A172 (cell line): ENCODE measurements around the gene SSTR1. TPM values are rescaled to one million over a fixed set of nuclear protein-coding genes. Genes with fewer than 3 reads are reported as not detected.
A peak's percentile ranks its signal among the peaks of the same experiment; 100 is the strongest.
"Not testable (repeated sequence)": the region's sequence is repeated elsewhere in the genome, so short reads cannot be mapped to it uniquely, and the experiment has no call there.

Source experiments
- DNase-seq: peaks from one replicate; pipeline ENCODE4 v3.0.0-alpha.2; 2015; ENCODE audit warnings: low spot score
- total RNA-seq: library from RNA; depleted of rRNA; stranded (reverse); fragments of >200 nt; shearing (Covaris generic); gene quantifications from 2 replicates; pipeline ENCODE4 v1.2.3, GENCODE V29; 2014; rRNA removed

SSTR1 gene
- total RNA-seq, result not detected in 2 replicates

- DNase-seq, result no peak
Measured at GRCh38 chr14:38207736-38208617, at the start of gene SSTR1. Gene SSTR1 (plus strand): TSS chr14:38207904. CDS start chr14:38209390, 1,486 bp downstream.

DNA sequence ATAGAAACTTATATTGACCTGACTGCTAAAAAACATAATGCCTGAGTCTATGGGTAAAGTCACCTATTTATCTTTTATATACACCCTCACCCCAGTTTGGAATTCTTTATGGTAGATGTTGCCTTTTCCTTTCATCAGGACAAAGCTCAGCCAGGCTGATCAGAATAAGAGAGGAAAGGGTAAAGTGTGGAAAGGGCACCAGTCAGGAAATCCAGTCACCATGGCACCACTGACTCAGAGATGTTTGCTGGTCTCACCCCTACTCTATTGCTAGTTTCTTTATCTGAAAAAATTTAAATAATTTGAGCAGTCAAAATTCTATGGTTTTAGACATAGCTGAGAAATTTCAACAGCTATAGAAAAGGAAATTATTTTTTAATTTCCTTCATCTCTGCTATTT lies 49.2 kb upstream of the SSTR1 start:
- DNase-seq, result no peak

DNA sequence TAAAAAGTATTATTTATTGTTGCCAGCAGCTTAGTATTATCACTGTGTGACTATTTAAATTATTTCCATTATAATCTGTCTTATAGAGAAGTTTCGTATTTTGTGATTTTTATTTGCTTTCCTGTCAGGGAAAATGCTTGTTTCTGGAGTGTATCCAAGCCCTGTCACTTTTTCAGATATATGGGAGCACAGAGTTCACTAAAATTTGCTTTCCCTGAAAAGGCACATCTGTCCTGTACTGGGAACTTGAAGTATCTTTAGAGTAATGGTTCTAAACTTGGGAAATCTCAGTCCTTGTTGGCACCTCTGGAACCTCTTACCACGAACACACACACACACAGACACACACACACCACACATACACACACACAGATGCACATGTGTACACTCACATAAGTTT lies 39.3 kb upstream of the SSTR1 start:
- DNase-seq, result no peak

DNA sequence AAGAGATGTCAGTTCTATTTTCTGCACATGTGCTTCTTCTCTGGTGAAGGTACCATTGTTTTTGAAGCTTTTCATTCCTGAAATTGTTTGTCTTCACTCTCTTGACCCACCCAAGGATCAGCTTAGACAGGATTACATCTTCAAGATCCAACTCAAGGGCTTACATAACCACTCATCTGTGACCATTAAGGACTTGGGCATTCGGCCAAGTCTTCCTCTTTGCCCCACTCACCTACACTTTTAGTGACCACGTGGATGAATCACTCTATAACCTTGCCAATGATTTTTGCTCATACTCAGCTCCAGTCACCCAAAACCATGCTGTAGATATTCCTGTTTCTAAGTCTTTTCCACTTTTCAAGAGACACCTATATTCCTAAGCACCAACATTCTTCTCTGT lies 36.5 kb upstream of the SSTR1 start:
- DNase-seq, result peak; percentile 19

DNA sequence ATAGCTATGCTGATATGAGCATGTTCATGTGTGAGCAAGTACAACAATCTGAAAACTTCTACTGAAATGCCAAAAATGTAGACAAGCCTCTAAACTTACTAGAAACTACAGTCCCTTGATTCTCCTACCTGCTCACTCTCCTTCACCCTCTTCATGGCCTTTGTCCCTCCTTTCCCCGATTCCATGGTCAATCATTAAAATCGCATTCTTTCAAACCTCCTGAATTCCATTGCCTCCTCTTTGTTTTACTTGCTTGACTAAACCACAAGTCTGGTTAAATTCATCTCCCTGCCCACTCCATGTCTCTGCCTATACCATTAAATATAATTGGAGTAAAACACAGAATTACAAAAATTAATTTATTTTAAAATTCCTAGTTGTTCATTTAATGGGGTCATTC lies 33.0 kb upstream of the SSTR1 start:
- no peak for DNase-seq

DNA sequence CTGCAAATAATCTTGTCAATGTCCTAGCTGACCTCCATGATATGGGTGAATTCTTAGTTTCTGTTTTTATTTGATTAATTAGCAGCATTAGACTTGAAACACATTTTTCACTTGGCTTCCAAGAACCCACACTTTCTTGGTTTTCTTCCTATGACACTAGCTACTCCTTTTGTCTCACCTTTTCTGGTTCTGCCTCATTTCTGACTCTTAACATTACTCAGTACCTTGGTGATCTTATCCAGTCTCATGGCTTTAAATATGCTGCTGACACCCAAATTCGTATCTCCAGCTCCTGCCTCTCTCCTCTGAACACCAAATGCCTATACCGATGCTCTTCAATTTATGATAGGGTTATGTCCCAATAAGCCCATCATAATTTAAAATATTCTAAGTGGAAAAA lies 32.0 kb upstream of the SSTR1 start:
- DNase-seq, result no peak

DNA sequence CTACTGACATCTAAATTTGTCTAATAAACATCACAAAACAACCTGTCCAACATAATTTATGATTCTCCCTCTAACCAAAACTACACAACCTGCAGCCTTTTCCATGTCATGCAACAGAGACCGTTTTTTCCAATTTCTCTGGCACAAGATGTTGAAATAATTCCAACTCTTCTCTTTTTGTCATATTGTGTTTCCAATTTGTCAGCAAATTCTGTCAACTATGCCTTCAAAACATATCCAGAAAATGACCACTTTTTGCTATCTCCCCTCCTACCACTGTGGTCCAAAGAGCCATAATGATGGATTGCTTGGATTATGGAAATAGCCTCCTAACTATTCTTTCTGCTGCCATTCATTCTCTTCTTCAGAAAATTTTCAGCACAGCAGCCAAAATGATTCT lies 31.3 kb upstream of the SSTR1 start:
- DNase-seq, result no peak

DNA sequence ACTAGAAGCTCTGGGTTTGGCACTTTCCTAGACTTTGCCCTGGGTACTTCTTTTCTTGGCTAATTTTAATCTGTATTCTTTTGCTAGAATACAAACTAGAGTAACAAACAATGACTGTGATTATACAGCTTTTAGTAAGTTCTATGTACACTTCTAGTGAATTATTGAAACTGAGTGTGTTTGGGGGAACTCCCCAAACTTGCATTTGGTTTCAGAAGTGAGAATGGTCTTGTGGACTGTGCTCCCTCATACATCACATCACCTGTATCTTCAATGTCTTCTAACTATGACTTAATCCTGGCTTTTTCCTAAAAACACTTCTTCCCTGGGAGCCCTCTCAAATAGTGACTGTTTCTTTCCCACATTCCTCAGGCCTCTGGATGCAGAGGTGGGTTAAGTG lies 23.6 kb upstream of the SSTR1 start:
- DNase-seq, result no peak

DNA sequence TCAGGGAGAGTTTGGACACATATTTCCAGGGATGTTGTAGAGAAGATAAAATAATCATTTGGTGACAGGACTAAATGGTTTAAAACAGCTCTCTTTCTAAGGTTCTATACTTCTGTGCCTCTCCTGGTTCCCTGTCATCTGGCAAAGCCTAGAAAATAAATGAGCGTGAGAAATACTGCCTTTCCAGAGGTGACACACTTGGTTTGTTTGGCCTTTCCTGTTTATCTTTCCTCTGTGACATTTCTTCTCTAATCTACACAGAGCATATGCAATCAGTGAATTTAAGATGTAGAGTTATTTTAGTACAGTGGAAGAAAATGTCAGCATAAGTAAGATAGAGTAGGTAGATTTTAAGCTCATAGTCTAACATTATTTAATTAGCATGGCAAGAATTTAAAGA lies 22.0 kb upstream of the SSTR1 start:
- no peak for DNase-seq

- no peak for DNase-seq
Measured at GRCh38 chr14:38186216-38186615, 21.5 kb upstream of the SSTR1 start.

DNA sequence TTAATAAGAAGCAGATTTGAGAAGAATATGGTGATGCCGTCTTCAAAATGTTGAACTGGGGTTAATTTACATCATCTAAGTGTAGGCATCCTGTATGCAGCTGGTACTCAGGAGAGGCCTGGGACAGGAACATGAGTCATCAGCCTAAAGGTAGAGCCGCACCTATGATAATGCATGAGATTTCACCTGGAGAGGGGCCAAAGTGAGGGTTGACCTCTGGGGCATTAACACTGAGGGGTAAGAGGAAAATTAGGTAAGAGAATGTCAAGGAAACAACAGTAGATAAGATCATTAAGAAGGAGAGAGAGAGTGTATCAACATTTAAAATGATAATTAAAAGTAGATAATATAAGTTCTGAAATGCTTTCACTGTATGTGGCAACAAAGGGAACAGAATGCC lies 20.2 kb upstream of the SSTR1 start:
- DNase-seq, result no peak

DNA sequence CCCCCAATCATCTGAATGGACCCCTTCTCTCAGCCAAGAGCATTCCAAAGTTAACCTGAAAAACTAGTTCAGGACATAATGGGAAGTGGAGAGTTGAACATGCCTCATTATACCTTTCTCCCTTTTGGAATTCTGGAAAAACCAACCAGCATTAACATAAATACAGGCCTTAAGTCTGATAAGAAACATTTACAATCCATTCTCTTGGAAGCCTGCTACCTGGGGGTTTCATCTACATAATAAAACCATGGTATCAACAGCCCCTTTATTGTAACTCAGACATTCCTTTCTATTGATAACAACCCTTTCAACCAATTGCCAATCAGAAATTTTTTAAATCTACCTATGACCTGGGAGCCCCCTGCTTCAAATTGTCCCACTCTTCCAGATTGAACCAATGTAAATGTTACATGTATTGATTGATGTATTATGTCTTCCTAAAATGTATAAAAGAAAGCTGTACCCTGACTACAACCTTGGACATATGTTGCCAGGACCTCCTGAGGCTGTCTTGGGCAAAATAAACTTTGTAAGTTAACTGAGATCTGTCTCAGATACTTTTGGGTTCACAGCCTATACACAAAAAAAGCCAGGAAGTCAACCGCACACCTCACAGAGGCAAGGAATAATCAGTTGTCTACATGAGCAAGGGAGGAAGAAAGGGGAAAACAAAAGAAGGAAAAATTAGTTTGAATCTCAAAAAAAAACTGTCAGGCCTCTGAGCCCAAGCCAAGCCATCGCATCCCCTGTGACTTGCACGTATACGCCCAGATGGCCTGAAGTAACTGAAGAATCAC lies 17.6 kb upstream of the SSTR1 start:
- DNase-seq, result no peak

DNA sequence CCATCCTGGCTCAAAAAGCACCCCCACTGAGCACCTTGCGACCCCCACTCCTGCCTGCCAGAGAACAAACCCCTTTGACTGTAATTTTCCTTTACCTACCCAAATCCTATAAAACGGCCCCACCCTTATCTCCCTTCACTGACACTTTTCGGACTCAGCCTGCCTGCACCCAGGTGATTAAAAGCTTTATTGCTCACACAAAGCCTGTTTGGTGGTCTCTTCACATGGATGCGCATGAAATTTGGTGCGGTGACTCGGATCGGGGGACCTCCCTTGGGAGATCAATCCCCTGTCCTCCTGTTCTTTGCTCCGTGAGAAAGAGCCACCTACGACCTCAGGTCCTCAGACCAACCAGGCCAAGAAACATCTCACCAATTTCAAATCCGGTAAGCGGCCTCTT lies 16.9 kb upstream of the SSTR1 start:
- DNase-seq, result not testable (repeated sequence)

DNA sequence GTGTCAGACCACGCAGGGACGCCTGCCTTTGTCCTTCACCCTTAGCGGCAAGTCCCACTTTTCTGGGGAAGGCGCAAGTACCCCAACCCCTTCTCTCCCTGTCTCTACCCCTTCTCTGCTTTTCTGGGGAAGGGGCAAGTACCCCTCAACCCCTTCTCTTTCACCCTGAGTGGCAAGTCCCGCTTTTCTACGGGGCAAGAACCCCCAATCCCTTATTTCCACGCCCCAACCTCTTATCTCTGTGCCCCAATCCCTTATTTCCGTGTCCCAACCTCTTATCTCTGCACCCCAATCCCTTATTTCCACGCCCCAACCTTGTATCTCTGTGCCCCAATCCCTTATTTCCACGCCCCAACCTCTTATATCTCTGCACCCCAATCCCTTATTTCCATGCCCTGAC lies 16.2 kb upstream of the SSTR1 start:
- not testable (repeated sequence) for DNase-seq

DNA sequence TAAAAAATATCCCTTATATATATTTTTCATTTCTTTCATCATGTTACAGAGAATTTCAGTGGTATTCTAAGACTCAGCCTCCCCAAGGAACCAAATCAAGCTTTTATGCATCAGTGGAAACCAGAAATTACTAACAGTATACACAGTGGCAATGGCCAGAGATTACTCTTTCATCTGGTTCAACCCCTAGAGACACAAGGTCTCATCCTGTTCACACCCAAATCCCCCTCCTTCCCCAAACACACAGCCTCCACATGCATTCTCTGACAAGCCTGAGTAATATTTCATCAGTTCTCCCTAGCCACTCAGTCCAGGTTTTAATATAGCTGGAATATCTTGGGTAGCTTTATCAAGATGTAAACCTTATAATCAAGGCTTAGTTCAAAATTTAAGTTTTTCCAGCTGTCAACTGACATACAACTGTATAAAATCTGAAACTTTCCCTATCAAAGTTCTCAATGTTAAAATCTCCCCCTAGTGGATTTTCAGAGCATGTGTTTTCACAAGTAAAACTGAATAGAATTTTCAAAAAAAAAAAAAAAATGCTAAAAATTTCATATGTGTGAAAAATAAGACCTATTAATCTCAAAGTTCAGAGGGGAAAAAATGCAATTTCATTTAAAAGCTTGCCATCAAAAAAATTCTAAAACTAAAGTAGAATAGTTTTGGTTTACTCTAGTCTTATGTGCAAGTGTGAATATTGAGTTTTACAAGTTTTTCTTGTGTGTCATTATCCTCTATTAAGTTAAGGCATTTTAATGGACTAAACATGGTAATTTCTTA lies 10.5 kb upstream of the SSTR1 start:
- no peak for DNase-seq

- DNase-seq, result no peak
Measured at GRCh38 chr14:38197784-38198335, 9.8 kb upstream of the SSTR1 start.

DNA sequence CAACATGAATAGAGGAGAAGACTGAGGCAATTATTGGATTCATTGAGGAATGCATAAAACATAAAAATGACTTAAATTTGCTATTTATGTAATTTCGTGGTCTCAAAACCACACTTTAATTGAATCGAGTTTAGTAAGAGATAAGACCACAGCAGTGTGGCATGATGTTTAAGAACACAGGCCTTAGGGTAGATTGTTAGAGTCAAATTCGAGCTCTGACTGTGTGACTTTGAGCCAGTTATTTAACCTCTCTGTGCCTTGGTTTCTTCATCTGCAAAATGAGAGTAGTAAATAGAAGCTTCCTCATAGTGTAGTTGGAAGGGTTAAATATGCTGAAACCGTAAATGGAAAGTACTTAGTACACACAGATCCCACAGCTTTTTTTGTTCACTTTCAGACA lies 9.3 kb upstream of the SSTR1 start:
- DNase-seq, result no peak

- no peak for DNase-seq
Measured at GRCh38 chr14:38199076-38199475, 8.6 kb upstream of the SSTR1 start.

GRCh38 chr14:38199739-38200138 lies 8.0 kb upstream of the SSTR1 start:
- DNase-seq, result no peak

- no peak for DNase-seq
Measured at GRCh38 chr14:38201137-38201828, 6.4 kb upstream of the SSTR1 start.
